Heart left ventricle (tissue), 16 donors: ENCODE results near the gene DNAH3. TPM values are rescaled to one million over a fixed set of nuclear protein-coding genes. Genes with fewer than 3 reads are reported as not detected.
"Not testable (repeated sequence)": the region's sequence is repeated elsewhere in the genome, so short reads cannot be mapped to it uniquely, and the experiment has no call there.

Experiments
- ATAC-seq, 4 donors: fragments of 200-7000 bp; cut with Tn5 transposase; one replicate each; pipeline ENCODE4 v1.9.1; 2020 to 2022; ENCODE audit warnings: moderate library complexity in 4 of 4, mild to moderate bottlenecking in 3 of 4, moderate number of reproducible peaks in 1 of 4
- DNase-seq, 5 donors: peaks; one replicate each; pipeline ENCODE4 v3.0.0-alpha.2; 2020
- H3K27ac ChIP-seq, 12 donors: fragments of 200-600 bp; sonication (generic) in 4 of 12; one replicate each; pipeline versions ENCODE4 v1.5.0 to v1.8.0; 2016 to 2022; ENCODE audit warnings: mild to moderate bottlenecking in 2 of 12
- H3K27me3 ChIP-seq, 9 donors: fragments of 200-600 bp; sonication (generic) in 2 of 9; one replicate each; pipeline versions ENCODE4 v1.5.1 to v1.8.0; 2016 to 2022; ENCODE audit warnings: mild to moderate bottlenecking in 3 of 9
- H3K36me3 ChIP-seq, 9 donors: fragments of 200-600 bp; sonication (generic) in 2 of 9; one replicate each; pipeline versions ENCODE4 v1.5.0 to v1.8.0; 2018 to 2022; ENCODE audit warnings: mild to moderate bottlenecking in 2 of 9
- H3K4me1 ChIP-seq, 12 donors: fragments of 200-600 bp; sonication (generic) in 4 of 12; one replicate each; pipeline versions ENCODE4 v1.5.0 to v1.8.0; 2016 to 2022; ENCODE audit warnings: mild to moderate bottlenecking in 3 of 12
- H3K4me3 ChIP-seq, 12 donors: fragments of 200-600 bp; sonication (generic) in 4 of 12; one replicate each; pipeline versions ENCODE4 v1.5.0 to v1.8.0; 2017 to 2022; ENCODE audit warnings: mild to moderate bottlenecking in 9 of 12, moderate library complexity in 4 of 12
- H3K9me3 ChIP-seq, 12 donors: fragments of 200-600 bp; sonication (generic) in 4 of 12; one replicate each; pipeline versions ENCODE4 v1.5.0 to v1.8.0; 2016 to 2022; ENCODE audit warnings: mild to moderate bottlenecking in 1 of 12
- CTCF ChIP-seq, 12 donors: fragments of 200-600 bp; sonication (generic) in 4 of 12; IDR thresholded peaks; one replicate each; pipeline versions ENCODE4 v1.5.0 to v1.8.0; 2018 to 2022; ENCODE audit warnings: antibody characterized with exemption in 12 of 12, mild to moderate bottlenecking in 5 of 12
- POLR2A ChIP-seq, 2 donors: fragments of 450-650 bp; IDR thresholded peaks; one replicate each; pipeline ENCODE4 v1.6.1; 2017; ENCODE audit warnings: antibody characterized with exemption in 2 of 2, mild to moderate bottlenecking in 2 of 2, moderate library complexity in 2 of 2
- WGBS, 4 donors: extraction: QIAGEN DNeasy Blood & Tissue Kit in 2 of 4; methylation state at CpG; one replicate each; pipeline versions ENCODE4 v1.1.5 to v1.1.7; 2013 to 2018; 5-methylcytosine and 5-hydroxymethylcytosine counted together
- intact Hi-C, 10 donors: fragments of 100-400 bp; cut with DNase I; formaldehyde crosslinking; loops; one replicate each; pipeline versions ENCODE4 v1.11.1 to v1.14.2; 2022
- polyA plus RNA-seq, 2 donors: library from polyadenylated mRNA; stranded (reverse); fragments of 200-250 nt; gene quantifications; one replicate each; pipeline ENCODE4 v1.2.3, GENCODE V29; 2013
- total RNA-seq, 9 donors: library from RNA; depleted of rRNA in 2 of 9; stranded (reverse); fragments of >200 nt in 2 of 9; fragmentation: NEBNext Ultra II Directional in 3 of 9; extraction: Animal tissue kit (Norgen Biotek cat#: 25700) in 3 of 9; gene quantifications; one replicate each; pipeline versions ENCODE4 v1.1.0 to v1.2.4, GENCODE V29; 2016 to 2023
- donor health status: ischemic (EF 13 %, LVEDD 7.1; RV severe dilation, severe dysfunction).
- donor health status: healthy with polysubstance abuse.
- donor health status: DM: no; HTN: yes; CAD: no.
- donor health status: DM: no; HTN: no; CAD: no.
- donor health status: ischemic (EF 25% LVEDD 6.9; RV normal size, moderate dysfunction).
- donor health status: ischemic (EF 25% LVEDD 5.7; RV mildly dilated, moderate dysfunction).
- donor health status: healthy.
- donor health status: DM: yes; HTN: yes; CAD: no.
- donor health status: ischemic (EF 35%, LVEDD 5.7; RV mildly dilated, moderate dysfunction).
- donor health status: nonischemic (EF 11% LVEDD 7.7; RV severe dilation, severe dysfunction).
- donor health status: DM: yes; HTN: yes; CAD: no.
- donor health status: PGD.
- donor health status: ischemic (EF 29% LVEDD 5.4; RV normal size, mild dysfunction).
- donor health status: nonischemic (EF 23%, LVEDD 6.1; RV moderate dilation, normal function).

The DNAH3 gene
- total and polyA plus RNA-seq, 11 donors: 0.01 to 2.0 (median 0.87) TPM

- H3K4me3 ChIP-seq: no peak overlapping the region
- WGBS, 4 donors: 35 to 95% (median 91%) methylated on average over 1 of the region's 1 CpG
- H3K36me3 ChIP-seq: peaks cover 0 to 100% (median 85%) of the 10 kb centered on the region in 9 donors
- no peak for TF ChIP-seq CTCF (IDR thresholded peaks at IDR 0.05)
- TF ChIP-seq POLR2A (IDR thresholded peaks at IDR 0.05): no peak
- intact Hi-C loops: no loop called here
- ATAC-seq (no peak), DNase-seq (no peak)
- H3K27me3 ChIP-seq: no peaks in the 10 kb centered on the region
- H3K27ac ChIP-seq: no peak overlapping the region
- peaks cover 0 to 8% (median 0%) of the 10 kb centered on the region in 12 donors for H3K4me1 ChIP-seq
- no peaks in the 10 kb centered on the region for H3K9me3 ChIP-seq
Measured at GRCh38 chr16:21175397-21175796, 24.8 kb upstream of the DNAH3 start.

GRCh38 chr16:21172650-21173049 lies 22.0 kb upstream of the DNAH3 start:
- H3K36me3 ChIP-seq: peaks cover 0 to 87% (median 74%) of the 10 kb centered on the region in 9 donors
- TF ChIP-seq POLR2A (IDR thresholded peaks at IDR 0.05): no peak
- no peak overlapping the region for H3K4me3 ChIP-seq
- ATAC-seq: no peak
- WGBS, 4 donors: 92 to 95% (median 94%) methylated on average over 3 of the region's 3 CpGs
- DNase-seq: no peak
- H3K27ac ChIP-seq: no peak overlapping the region
- H3K27me3 ChIP-seq: no peaks in the 10 kb centered on the region
- no peaks in the 10 kb centered on the region for H3K9me3 ChIP-seq
- H3K4me1 ChIP-seq: peaks cover 0 to 11% (median 0%) of the 10 kb centered on the region in 12 donors
- intact Hi-C loops: no loop called here

- H3K27ac ChIP-seq, H3K9me3 ChIP-seq, ATAC-seq, H3K4me3 ChIP-seq, DNase-seq, H3K27me3 ChIP-seq, intact Hi-C loops: not testable (repeated sequence)
- 93 to 95% (median 95%) methylated on average over 8 of the region's 8 CpGs for WGBS, 4 donors
- peaks cover 0 to 87% (median 79%) of the 10 kb centered on the region in 9 donors for H3K36me3 ChIP-seq
- H3K4me1 ChIP-seq: peaks cover 0 to 14% (median 0%) of the 10 kb centered on the region in 12 donors
Measured at GRCh38 chr16:21170116-21170515, 19.5 kb upstream of the DNAH3 start.

GRCh38 chr16:21169249-21169981 lies 18.8 kb upstream of the DNAH3 start:
- intact Hi-C loops: loop anchor here in 1 of 10 donors (10.0 kb wide), 1 partner anchor 1025 kb away; no protein-coding TSS in a partner anchor
- H3K4me1 ChIP-seq: peaks cover 0 to 21% (median 0%) of the 10 kb centered on the region in 12 donors
- no peak for TF ChIP-seq POLR2A (IDR thresholded peaks at IDR 0.05)
- TF ChIP-seq CTCF (IDR thresholded peaks at IDR 0.05): no peak
- H3K9me3 ChIP-seq: no peaks in the 10 kb centered on the region
- no peaks in the 10 kb centered on the region for H3K27me3 ChIP-seq
- no peak overlapping the region for H3K4me3 ChIP-seq
- 86 to 95% (median 91%) methylated on average over 5 of the region's 5 CpGs for WGBS, 4 donors
- no peak for DNase-seq
- no peak for ATAC-seq
- no peak overlapping the region for H3K27ac ChIP-seq
- H3K36me3 ChIP-seq: peaks cover 0 to 87% (median 79%) of the 10 kb centered on the region in 9 donors

GRCh38 chr16:21167929-21168602 lies 17.4 kb upstream of the DNAH3 start:
- intact Hi-C loops: loop anchor here in 1 of 10 donors (10.0 kb wide), 1 partner anchor 1027 kb away; no protein-coding TSS in a partner anchor
- WGBS, 4 donors: 94 to 98% (median 97%) methylated on average over 12 of the region's 12 CpGs
- ATAC-seq: no peak

More at GRCh38 chr16:21167929-21168602, 17.4 kb upstream of the DNAH3 start:
- H3K27me3 ChIP-seq: no peaks in the 10 kb centered on the region
- peaks cover 0 to 35% (median 10%) of the 10 kb centered on the region in 12 donors for H3K4me1 ChIP-seq
- H3K4me3 ChIP-seq: no peak overlapping the region
- no peak for DNase-seq
- peaks cover 0 to 83% (median 73%) of the 10 kb centered on the region in 9 donors for H3K36me3 ChIP-seq
- no peaks in the 10 kb centered on the region for H3K9me3 ChIP-seq
- H3K27ac ChIP-seq: no peak overlapping the region
- no peak for TF ChIP-seq CTCF (IDR thresholded peaks at IDR 0.05)
- TF ChIP-seq POLR2A (IDR thresholded peaks at IDR 0.05): no peak
